ENCODE measurements around the gene KAZN. TPM values are rescaled to one million over a fixed set of nuclear protein-coding genes. Genes with fewer than 3 reads are reported as not detected.

KAZN gene
- total and polyA plus RNA-seq, 3 donors from 2014 or later: 12.1 to 14.6 (median 13.8) TPM

DNA sequence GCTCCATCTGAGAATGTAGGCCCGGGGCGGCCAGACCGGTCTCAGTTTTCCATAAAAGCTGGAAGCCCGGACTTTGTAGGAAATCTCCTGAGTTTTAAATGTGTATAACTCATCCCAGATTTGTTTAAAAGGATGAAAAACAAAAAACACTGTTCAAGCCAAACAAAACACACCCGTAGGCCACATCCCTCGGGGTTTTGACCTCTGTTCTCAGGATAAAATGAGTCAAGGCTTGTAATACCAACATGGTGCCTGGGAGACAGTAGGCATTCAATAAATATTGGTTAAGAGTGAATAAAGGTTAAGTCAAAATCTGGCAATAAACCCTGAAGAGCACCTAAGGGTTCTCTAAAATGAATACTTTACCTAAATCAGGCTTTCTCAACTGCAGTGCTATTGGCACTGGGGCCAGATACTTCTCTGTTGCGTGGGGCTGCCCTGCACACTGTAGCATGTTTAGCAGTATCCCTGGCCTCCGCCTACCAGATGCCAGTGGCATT lies 55.0 kb downstream of the KAZN start:
- Histone ChIP-seq H3K36me3 (ENCODE audit: low read depth, missing control alignments) (no peaks in the 10 kb centered on the region), H3K4me3 (no peak overlapping the region), H3K27me3 (no peaks in the 10 kb centered on the region), H3K9me3 (no peaks in the 10 kb centered on the region), H3K4me1 (no peaks in the 10 kb centered on the region), H3K27ac (no peak overlapping the region)
- TF ChIP-seq CTCF (IDR thresholded peaks at IDR 0.05): no peak
- TF ChIP-seq POLR2A (IDR thresholded peaks at IDR 0.05): no peak
- DNase-seq: no peak
- 68 to 78% methylated on average over 8 of the region's 8 CpGs for WGBS, 2 donors
- intact Hi-C loops (cut with DNase I; ENCODE audit: low total_unique reads): no loop called here

DNA sequence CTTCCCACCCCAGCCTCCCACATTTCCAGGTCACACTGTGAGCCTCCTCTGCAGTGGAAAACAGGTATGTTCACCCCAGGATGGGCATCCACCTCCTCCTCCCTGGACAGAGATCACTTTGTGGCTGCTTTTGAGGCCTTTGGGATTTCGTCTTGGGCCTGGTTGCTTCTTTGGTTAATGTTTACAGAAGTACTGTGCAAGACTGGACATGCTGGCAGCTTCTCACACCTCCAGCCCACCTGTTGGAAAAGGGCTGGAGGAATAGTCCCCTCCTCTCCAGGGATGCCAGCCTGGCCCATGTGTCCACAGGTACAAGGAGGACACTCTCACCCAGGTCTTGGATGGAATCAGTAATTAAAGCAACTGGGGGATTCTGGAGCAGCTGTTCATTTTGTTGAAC lies 56.1 kb downstream of the KAZN start:
- WGBS, 2 donors: 100% methylated on average over 1 of the region's 1 CpG
- Histone ChIP-seq H3K4me3 (no peak overlapping the region), H3K36me3 (ENCODE audit: low read depth, missing control alignments) (no peaks in the 10 kb centered on the region), H3K9me3 (no peaks in the 10 kb centered on the region), H3K4me1 (no peaks in the 10 kb centered on the region), H3K27ac (no peak overlapping the region), H3K27me3 (no peaks in the 10 kb centered on the region)
- no peak for DNase-seq
- intact Hi-C loops (cut with DNase I; ENCODE audit: low total_unique reads): no loop called here
- no peak for TF ChIP-seq POLR2A (IDR thresholded peaks at IDR 0.05)
- no peak for TF ChIP-seq CTCF (IDR thresholded peaks at IDR 0.05)

GRCh38 chr1:14655385-14655784 lies 56.9 kb downstream of the KAZN start:
- Histone ChIP-seq H3K9me3 (no peaks in the 10 kb centered on the region), H3K27me3 (no peaks in the 10 kb centered on the region), H3K4me3 (no peak overlapping the region), H3K27ac (no peak overlapping the region), H3K4me1 (no peaks in the 10 kb centered on the region), H3K36me3 (ENCODE audit: low read depth, missing control alignments) (no peaks in the 10 kb centered on the region)
- 79 to 82% methylated on average over 7 of the region's 7 CpGs for WGBS, 2 donors
- TF ChIP-seq CTCF (IDR thresholded peaks at IDR 0.05) (no peak), POLR2A (IDR thresholded peaks at IDR 0.05) (no peak)
- intact Hi-C loops (cut with DNase I; ENCODE audit: low total_unique reads): no loop called here
- no peak for DNase-seq

GRCh38 chr1:14656384-14656937 lies 58.0 kb downstream of the KAZN start:
- H3K9me3 ChIP-seq: no peaks in the 10 kb centered on the region
- TF ChIP-seq POLR2A (IDR thresholded peaks at IDR 0.05): no peak
- no peak for TF ChIP-seq CTCF (IDR thresholded peaks at IDR 0.05)
- H3K4me1 ChIP-seq: no peaks in the 10 kb centered on the region
- no peaks in the 10 kb centered on the region for H3K27me3 ChIP-seq
- DNase-seq: no peak
- H3K4me3 ChIP-seq: no peak overlapping the region
- 87 to 88% methylated on average over 13 of the region's 13 CpGs for WGBS, 2 donors
- no peaks in the 10 kb centered on the region for H3K36me3 ChIP-seq (ENCODE audit: low read depth, missing control alignments)
- H3K27ac ChIP-seq: no peak overlapping the region
- intact Hi-C loops (cut with DNase I; ENCODE audit: low total_unique reads): no loop called here

DNA sequence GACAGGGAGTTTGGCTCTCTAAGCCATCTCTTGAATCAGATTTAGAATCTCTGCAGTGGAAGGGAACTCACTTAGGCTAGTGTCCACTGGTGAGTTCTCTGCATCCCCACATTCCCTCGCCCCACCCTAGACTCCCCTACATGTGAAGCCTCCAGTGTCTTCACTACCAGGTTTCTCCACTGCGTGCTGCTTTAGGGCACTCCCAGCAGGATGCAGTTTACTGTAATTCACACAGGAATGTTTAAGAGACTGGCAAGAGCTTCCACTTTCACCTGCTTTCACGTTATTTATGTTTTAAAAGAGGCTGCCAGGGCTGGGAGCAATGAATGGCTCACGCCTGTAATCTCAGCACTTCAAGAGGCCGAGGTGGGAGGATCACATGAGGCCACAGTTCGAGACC lies 60.2 kb downstream of the KAZN start:
- H3K9me3 ChIP-seq: no peaks in the 10 kb centered on the region
- H3K36me3 ChIP-seq (ENCODE audit: low read depth, missing control alignments): no peaks in the 10 kb centered on the region
- H3K4me1 ChIP-seq: no peaks in the 10 kb centered on the region
- H3K27ac ChIP-seq: no peak overlapping the region
- WGBS, 2 donors: 91% methylated on average over 6 of the region's 6 CpGs
- intact Hi-C loops (cut with DNase I; ENCODE audit: low total_unique reads): no loop called here
- TF ChIP-seq POLR2A (IDR thresholded peaks at IDR 0.05): no peak
- TF ChIP-seq CTCF (IDR thresholded peaks at IDR 0.05): no peak
- H3K4me3 ChIP-seq: no peak overlapping the region
- DNase-seq: no peak
- H3K27me3 ChIP-seq: no peaks in the 10 kb centered on the region

All from testis (tissue), 3 donors.